ENCODE results near the gene KIRREL1.

KIRREL1 gene

DNA sequence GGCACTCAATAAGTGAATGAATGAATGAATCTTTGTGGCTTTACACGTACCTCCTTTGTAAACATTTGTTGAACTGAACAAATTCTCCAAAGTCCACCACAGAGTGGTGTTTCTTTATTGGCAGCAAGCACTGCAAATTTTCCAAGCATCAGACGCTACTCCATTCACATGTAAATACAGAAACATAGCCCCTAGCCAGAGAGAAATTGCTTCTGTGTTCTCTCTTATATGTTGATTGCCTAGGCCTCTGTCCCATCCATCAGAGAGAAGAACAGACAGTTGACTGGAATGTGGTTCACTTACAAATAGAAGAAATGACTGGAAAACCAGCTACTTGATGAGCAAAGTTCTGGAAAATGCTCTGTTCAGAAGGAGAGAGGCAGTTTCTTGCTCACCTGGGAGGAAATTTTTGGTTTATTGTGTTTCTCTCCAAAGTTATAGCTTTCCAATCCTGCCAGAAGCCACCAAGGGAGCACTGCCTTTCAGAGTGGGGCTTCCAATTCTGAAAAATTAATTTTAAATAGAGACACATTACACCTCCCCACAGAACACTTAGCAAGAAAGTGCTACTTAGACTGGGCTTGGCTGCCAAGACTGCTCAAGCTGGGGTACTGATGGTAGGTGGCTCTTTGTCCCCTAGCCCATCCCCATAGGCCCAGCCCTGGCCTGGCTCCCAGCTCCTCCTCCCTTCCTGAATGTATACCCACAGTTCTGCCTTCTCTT lies 18.1 kb upstream of the KIRREL1 start:
- no peak for DNase-seq

DNA sequence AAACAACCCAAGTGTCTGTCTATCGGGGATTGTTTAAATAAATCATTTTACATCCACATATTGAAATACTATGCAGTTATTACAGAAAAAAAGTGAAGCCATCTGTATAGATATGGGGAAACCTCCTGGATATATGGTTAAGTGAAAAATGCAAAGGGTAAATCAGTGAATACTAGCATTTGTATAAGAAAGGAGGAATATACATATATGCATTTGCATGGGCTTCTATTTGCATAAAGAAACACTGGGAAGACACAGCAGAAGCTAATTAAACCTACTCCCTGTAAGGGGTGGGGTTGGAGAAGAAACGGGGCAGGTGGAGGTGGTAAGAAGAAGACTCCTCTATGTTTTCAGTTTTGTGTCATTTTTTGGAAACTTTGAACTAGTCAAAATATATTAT lies 16.6 kb upstream of the KIRREL1 start:
- peak; percentile 53 to 55 for DNase-seq

DNA sequence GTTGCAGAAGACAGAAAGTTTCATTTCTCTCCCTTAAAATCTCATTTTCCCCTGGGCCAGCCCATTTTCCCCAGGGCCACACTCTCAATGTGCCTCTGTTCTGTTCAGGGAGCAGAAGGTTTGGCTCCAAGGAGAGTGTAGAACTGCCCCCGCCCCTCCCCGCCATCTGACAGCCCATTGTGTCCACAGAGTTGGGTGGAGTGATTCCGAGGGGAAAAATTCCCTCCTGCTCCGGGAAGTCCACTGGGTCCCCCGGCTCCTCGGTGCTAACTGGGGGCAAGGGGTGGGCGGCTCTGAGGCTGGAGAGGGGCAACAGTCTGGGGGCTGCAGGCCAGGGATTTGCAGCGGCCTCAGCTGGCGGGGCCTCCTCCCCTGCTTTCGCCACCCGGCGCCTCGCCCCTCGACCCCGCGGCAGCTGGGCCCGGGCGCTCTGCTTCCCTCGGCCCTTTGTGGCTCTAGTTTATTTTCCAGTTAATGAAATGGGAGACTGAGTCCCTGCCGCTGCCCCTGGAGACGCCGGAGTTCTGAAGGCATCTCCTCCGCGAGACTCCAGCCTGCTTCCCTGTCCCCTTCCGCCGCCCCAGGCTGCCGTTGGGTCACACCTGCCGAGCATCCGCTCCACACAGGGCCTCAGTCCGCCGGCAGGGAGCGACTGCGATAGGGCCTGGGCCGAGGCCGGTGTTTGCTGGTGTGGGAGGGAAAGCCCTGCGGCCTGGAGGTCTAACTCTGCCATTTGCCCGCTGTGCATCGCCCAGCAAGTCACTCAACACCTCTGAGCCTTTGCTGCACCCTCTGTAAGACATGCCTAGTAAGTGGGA lies 14.7 kb upstream of the KIRREL1 start:
- DNase-seq: peak; percentile 34 to 79

DNA sequence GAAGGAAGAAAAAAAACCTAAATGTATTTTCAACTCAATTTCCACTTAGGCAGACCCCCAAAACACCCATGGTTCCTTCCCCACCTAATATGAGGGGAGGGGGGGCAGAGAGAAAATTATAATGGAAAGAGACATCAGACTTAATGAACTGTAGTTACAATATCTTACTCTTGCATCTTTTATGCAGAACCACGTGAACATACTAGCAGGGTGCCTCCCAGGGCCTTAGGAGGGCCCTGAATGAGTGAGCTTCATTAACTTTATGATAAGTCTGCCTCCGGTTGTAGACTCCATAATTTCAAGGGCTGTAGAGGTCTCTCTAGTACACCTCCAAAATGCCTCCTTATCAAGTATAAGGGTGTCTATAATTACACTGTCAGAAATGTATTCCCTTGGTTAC lies 11.3 kb upstream of the KIRREL1 start:
- DNase-seq: no peak

DNA sequence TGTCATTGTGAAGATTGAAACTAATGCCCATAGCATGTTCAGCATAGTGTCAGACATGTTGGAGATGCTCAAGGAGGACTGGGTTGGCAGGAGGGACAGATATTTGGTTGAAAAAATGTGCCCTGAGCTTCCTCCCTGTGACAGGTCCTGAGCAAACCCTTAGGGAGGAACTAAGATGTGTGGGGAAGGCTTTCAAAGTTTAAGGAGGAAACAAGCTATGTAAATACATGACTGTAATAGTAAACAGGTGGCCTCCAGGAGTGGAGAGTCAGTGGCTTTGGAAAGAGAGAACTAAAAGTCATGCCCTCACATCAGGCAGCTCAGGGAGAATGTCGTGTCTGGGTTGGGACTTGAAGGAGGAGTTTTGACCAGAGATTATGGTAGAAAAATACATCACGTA lies 9.7 kb upstream of the KIRREL1 start:
- DNase-seq: no peak

DNA sequence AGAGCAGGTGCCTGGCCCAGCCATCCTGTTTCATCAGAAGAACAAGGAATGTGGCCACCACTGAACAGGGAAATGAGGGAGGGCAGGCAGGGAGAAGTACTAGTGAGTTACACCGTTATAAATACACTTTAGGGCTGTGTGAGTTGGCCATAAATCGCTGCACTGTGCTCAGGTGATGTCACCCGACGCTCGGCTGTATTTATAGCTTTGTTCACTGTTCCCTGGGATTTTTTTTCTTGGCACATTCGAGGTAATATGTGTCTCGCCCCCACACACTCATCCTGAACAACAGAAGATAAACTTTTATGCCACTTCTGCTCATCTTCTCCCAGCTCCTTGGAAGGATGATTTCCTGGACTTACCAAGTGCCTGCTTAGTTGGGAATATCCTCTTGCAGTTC lies 9.0 kb upstream of the KIRREL1 start:
- no peak for DNase-seq

DNA sequence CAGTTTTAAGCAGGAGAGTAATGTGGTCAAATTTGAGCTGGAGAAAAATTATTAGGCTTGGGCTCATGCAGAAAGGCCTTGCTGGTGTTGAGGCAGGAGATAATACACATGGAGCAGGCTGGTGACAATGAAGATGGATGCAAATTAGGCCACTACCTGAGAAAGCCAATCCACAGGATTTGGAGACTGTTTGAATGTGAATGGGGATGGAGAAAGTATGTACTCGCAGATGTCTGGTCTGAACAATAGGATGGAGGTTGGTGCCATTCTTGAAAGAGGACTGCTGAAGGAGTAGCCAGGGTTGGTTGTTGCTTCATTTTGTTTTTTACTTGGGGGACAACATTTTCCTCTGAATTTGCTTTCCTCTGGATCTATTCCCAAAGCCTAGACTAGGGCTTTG lies 8.0 kb upstream of the KIRREL1 start:
- DNase-seq: no peak

DNA sequence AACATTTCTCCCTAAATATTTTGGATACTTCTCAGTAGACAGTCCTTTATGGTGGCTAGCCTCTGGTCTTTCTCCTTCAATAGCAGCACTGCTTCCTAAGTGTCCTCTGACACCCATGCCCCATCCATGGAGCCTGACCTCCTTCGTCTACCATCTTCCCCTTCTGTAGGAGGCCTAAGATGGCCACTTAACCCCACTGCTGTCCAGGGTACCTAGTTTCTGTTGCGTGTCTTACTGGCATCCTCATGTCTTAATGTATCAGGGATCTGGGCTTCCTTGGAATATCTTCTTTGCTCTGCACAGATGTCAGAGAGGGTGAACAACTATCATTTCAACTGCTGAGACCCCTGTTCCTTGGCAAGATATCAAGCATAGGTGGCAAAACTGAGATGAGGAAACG lies 5.4 kb upstream of the KIRREL1 start:
- DNase-seq: no peak

DNA sequence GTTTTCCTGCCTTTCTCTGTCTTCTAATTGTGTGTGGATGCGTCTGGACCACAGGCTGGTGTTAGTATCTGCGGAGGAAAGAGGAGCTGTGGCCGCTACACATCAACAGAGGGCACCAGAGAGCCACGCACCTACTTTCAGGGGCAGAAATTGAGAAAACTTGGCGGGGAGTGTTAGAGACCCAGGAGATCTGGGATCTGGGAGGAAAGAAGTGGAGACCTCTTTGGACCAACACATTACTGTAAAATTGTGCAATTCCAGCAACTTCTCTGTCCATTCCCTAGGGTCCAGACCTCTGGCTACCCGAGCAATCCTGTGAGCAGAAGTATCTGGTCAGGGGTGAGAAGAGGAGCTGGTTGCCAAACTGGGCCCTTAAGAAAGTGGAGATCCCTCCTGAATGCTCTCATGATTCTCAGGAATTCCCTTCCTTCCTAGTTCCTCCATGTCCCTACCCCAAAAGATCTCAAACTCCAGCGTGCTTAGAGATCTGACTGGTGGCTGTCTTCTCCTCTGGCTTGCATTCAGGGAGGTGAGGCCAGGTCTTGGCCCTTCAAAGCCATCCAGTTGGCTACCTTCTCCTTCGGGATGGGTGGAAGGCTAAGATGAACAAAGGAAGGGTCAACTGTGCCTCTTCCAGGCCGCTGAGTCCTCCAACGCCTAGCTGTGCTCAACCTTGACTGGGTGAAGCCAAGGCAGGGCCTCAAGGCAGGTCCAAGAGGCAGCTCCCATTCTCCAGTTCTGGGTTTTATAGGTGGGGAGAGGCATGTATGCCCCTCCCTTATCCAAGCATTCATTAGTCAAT lies 1.2 kb upstream of the KIRREL1 start:
- DNase-seq: peak; percentile 60 to 87

DNA sequence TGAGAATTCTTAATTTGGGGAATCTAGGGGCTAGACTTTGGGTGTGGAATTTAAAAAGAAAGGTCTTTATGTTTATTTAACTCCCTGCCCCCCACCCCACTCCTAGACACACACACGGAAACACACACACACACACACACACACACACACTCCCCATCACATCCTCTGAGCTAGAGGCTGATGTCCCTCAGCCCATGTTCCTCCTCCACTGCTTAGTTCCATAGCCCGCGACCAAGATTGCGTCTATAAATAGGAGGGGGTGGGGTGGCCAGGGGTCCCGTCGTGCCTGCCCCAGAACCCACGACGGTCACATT lies 655 bp upstream of the KIRREL1 start:
- DNase-seq: peak in 1 of 2 experiments; percentile 71

DNA sequence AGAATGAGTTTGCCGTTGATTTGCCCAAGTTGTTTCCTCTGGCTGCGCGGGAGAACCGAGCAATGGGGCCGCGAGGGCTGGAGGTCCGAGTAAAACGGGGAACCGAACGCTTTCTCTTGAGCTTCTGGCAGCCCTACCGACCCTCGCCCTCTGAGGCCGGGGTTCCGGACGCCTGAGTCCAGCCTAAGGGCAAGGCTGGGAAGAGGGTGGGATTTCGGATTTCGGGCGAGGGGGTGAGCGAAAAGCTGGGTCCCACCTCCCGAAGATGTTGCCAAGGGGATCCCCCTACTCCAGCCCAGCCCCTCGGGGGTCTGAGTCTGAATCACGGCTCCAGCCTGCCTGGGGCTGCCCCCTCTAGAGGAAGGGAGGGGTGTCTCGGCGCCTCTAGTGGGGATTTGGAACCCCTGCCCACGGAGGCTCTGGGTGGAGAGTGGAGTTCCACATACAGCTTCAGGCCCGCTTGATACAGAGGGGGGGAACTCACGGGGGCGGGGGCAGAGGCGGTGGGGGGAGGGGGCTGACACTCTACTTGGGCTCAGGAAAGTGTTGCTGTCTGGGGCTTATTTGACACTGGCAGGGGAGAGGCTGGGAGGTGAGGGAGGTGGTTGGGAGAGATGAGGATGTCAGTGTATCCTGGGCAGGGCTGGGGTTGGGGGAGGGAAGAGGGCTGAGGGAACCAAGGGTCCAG lies 617 bp downstream of the KIRREL1 start:
- peak in 1 of 2 experiments; percentile 78 for DNase-seq

DNA sequence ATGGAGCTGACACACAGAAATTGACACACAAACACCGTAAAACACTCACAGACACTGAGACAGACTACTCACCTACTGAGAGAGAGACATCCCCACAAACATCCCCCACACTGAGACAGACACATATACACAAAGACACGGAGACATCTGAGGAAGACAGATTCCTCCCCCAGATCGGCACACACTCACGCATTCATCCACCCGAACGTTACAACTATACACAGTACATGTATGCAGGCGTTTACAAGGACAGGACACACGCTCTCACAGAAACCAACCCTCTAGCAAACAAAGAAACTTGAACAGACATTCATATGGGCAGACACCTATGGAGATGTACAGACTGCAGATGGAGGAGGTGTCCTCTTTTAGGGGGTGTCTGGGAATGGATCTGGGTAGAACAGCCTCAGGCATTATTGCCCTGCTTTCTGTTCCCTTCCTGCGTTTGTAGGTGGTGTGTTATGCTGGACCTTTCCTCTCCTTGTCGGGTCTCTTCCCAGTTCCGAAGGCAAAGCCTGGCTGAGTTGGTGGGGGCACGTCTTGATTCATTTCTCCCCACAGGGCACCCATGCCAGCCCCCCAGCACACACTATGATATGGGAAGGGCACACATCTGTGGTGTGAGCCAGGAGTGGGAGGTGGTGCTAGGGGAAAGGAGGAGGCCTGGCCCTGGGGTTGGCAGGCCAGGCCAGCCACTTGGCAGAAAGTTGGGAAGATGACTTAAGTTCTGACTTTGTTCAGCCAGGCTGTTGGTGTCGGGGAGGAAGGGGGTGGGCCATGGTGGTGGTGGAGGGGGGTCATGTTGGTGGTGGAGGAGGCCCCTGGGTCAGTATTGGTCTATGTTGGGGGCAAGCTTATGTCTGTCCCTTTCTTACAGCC lies 1.5 kb downstream of the KIRREL1 start:
- DNase-seq: peak; percentile 13 to 45

DNA sequence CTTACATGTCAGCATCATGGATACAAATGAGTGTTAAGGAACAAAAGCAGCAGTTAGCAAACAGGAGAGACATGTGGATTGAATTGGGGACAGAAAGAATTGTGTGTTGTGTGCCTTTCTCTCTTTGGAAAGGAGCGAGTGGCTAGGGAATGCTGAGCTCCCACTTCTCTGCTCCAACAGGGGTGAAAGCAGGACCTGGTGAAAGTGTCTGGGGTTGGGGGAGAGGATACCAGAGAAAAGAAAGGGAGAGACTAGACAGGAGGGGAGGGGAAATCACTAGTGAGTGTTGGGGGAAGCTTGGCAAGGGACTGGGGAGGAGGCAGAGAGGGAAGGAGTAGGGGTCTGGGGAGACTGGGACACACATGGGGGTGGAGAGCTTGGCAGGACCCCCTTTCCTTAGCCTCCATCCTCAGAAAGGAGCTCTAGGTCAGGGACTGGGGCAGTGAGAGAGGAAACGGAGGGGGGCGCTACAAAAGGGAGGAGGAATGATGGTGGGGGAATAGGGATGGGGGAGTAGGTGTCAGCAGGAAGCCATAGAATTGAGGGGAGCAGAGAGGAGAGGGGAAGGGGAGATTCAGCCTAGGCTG lies 2.2 kb downstream of the KIRREL1 start:
- DNase-seq: no peak

DNA sequence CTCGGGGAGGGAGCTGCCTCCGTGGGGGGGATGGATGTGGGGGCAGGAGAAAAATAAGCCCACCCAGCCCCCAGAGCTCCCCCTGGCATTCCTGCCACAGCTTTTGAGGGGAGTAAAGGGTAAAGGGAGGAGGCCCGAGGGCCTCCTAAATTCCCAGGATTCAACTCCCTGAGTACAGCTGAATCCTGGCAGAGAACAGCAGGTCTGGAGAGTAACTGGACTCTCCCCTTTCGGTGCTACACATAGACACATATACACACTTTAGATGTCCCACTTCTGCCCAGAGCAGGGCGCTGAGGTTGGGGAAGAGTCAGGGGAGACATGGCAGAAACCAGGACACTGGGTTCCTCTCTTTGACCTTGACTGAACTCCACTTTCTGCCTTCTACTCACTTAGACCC lies 3.0 kb downstream of the KIRREL1 start:
- no peak for DNase-seq

DNA sequence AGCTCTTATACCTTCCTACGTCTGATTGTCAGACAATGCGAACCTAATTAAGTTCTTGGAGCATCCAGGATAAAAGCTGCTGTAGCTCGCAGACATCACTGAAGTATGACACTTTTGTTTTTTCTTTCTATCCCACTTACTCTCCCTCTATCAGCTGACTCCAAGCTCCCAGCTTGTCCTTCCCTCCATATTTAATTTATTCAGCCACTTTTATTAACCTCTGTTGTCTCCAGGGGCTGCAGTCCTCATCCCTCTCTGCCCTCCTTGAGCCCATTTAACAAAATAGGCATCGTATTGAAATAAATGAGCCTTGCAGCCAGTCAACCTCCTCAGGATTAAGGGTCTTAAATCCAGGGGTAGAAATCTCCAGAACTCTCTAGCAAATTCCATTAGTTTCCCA lies 7.1 kb downstream of the KIRREL1 start:
- no peak for DNase-seq

DNA sequence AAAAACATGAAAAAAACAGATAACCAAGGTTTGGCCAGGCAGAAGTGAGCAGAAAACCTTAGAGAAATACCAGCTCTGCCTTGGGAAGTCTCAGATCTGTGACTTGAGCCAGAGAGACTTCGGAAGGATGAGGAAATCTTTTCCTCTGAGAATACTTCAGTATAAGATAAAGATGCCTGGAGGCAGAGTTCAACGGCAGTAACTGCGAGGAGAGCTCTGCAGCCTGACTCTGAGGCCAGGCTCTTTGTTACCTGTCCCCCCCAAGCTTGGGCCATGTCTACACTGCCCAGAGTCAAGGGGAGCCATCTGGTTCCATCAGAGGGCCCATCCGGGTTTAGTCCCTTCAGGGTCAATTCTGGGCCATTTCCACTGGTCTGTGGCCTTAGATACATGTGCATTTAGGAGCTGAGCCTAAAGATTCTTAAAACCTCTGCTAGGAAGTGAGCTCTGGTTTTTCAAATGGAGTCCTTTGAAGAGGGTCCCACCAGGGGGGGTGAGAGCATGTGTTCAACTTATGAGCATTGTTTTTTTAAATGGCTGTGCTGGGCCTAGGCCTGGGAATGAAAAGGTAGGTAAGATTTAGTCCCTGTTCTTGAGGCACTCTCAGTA lies 8.7 kb downstream of the KIRREL1 start:
- no peak for DNase-seq

DNA sequence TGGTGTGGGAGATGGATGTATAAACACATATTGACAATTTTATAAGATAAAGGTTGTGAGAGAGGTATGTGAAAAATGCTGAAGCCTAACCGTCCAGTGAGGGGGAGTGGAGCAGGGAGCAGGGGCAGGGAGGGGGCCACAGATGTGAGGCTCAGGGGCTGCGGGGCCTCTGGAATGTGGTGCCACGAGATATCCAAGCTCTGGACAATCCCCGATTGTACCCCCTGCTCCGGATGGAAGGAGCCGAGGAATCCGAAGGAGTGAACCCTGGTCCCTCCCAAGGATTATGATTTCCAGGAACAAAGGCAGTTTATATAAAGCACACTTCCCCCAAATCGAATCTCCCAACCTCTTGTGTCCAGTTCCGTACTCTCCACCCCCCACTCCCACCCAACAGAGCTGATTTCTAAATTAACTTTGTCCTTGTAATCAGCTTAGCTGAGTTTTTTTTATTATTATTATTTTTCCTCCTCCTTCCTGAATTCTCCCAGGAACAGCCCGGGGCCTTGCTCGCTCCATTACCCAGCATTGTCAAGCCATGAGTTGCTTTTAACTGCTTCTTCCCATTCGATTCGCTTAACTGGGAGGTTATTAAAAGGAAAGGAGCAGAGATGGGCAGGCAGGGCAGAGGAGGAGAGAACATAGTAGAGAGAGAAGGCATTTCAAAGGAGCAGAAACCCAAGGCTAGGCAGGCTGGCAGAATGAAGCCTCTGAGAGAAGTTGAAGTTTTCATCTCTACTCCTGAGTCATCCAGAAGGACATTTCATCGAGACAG lies 9.4 kb downstream of the KIRREL1 start:
- DNase-seq: no peak

DNA sequence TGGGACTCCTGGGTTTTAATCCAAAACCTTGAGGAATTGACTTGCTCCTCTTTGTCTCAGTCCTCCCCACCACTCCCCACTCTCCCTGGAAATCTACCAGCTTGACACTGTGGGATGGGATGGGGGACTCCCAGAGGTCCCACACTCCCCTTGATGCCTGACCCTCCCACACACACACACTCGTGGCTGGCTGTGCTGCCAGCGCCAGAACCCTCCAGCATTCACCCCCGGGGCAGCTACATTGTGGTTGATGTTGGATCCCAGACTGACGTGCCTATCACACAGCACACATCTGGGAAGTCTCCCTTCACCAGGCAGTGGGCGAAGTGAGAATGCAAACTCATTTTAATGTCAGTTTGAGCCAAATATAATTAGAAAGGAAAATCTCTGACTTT lies 10.0 kb downstream of the KIRREL1 start:
- no peak for DNase-seq

DNA sequence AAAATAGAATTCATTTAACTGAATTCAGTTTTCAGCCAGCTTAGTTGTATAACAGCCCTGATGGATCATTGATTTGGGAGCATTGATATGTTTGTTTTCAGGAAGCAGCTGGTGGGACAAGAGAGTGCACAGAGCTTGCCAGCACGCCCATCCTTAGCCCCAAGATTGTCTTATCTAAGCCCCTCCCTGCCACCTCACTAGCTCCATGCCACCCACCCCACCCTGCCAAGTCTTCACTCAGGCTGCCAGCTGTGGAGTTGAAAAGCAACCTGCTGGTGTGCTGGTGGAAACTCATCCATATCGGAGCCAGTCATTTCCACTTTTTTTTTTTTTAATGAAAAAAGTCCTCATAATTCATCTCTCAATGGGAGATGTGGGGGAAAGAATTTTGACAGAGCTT lies 11.8 kb downstream of the KIRREL1 start:
- no peak for DNase-seq

DNA sequence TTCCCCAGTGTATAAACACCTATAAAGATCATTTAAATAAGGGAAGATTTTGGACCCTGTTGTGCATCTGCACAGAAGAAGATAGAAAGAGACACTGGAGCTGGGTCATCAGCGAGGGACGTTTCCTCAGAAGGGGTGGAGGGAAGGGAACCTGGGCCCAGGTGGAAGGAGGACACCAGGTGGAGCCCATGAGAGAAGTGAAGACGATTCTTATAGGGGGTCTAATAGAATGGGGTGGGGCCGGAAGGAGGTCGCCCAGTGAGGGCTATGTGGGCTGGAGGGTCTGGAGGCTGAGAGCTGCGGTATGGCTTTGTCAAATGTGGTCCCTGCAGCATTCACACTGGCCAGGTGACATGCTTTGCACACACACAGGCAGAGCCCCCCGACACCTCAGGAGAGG lies 13.7 kb downstream of the KIRREL1 start:
- no peak for DNase-seq

Data from NCI-H526 (cell line).